Right cardiac atrium (tissue), 5 donors: ENCODE measurements around the gene CAMK4. TPM values are rescaled to one million over a fixed set of nuclear protein-coding genes. Genes with fewer than 3 reads are reported as not detected.

Experiments
- ATAC-seq, 2 donors: fragments of 200-7000 bp; cut with Tn5 transposase; one replicate each; pipeline versions ENCODE4 v1.8.0 to v1.9.1; 2020; ENCODE audit warnings: moderate library complexity in 2 of 2, mild to moderate bottlenecking in 1 of 2
- DNase-seq, 3 donors: peaks; one replicate each; pipeline ENCODE4 v3.0.0-alpha.2; 2020
- H3K27ac ChIP-seq: one replicate; pipeline ENCODE4 v1.5.1; 2013; ENCODE audit warnings: mild to moderate bottlenecking, low read length, control low read depth, moderate library complexity
- H3K27me3 ChIP-seq: one replicate; pipeline ENCODE4 v1.6.1; 2013; ENCODE audit not compliant: control insufficient read depth, insufficient read depth
- H3K4me1 ChIP-seq: one replicate; pipeline ENCODE4 v1.6.1; 2013; ENCODE audit warnings: low read length; ENCODE audit not compliant: control insufficient read depth, insufficient read depth
- H3K4me3 ChIP-seq: one replicate; pipeline ENCODE4 v1.5.1; 2013; ENCODE audit warnings: low read length, control low read depth
- H3K9me3 ChIP-seq: one replicate; pipeline ENCODE4 v1.6.1; 2013; ENCODE audit warnings: low read length; ENCODE audit not compliant: control insufficient read depth
- WGBS: extraction: QIAGEN DNeasy Blood & Tissue Kit; methylation state at CpG from one replicate; pipeline ENCODE4 v1.1.7; 2013; 5-methylcytosine and 5-hydroxymethylcytosine counted together
- intact Hi-C, 4 donors: fragments of 100-400 bp; cut with DNase I; formaldehyde crosslinking; loops; one replicate each; pipeline versions ENCODE4 v1.11.0 to v1.14.0; 2022 to 2023
- polyA plus RNA-seq: library from polyadenylated mRNA; stranded (reverse); fragments of 200-250 nt; gene quantifications from one replicate; pipeline ENCODE4 v1.2.3, GENCODE V29; 2013
- total RNA-seq, 4 donors: library from RNA; stranded (reverse); fragmentation: NEBNext Ultra II Directional; extraction: Animal tissue kit (Norgen Biotek cat#: 25700); gene quantifications; one replicate each; pipeline ENCODE4 v1.2.1, GENCODE V29; 2021
- donor health status: healthy with polysubstance abuse.
- donor health status: DM: no; HTN: yes; CAD: no.
- donor health status: DM: no; HTN: no; CAD: no.
- donor health status: DM: no; HTN: yes; CAD: no; lungs with severe emphysema.
- donor health status: DM: yes; HTN: yes; CAD: no.

CAMK4 gene
- total and polyA plus RNA-seq, 5 donors = 0.25 to 0.66 (median 0.60) TPM; not detected in 1

- H3K4me1 ChIP-seq = no peaks in the 10 kb centered on the region
- H3K27ac ChIP-seq = no peak overlapping the region
- intact Hi-C loops = no loop called here
- ATAC-seq (no peak), DNase-seq (no peak)
- H3K4me3 ChIP-seq = no peak overlapping the region
- H3K9me3 ChIP-seq = no peaks in the 10 kb centered on the region
- H3K27me3 ChIP-seq = no peaks in the 10 kb centered on the region
- WGBS = 85% methylated on average over 4 of the region's 4 CpGs
Measured at GRCh38 chr5:111229871-111230810, 6.0 kb downstream of the CAMK4 start.

- ATAC-seq (no peak), DNase-seq (no peak)
- H3K9me3 ChIP-seq = no peaks in the 10 kb centered on the region
- no peaks in the 10 kb centered on the region for H3K4me1 ChIP-seq
- H3K27me3 ChIP-seq = no peaks in the 10 kb centered on the region
- intact Hi-C loops = no loop called here
- WGBS = 96% methylated on average over 1 of the region's 1 CpG
- H3K4me3 ChIP-seq = no peak overlapping the region
- H3K27ac ChIP-seq = no peak overlapping the region
Measured at GRCh38 chr5:111231119-111231518, 6.9 kb downstream of the CAMK4 start.

- H3K4me1 ChIP-seq = no peaks in the 10 kb centered on the region
- H3K27ac ChIP-seq = no peak overlapping the region
- no peak overlapping the region for H3K4me3 ChIP-seq
- intact Hi-C loops = no loop called here
- no peaks in the 10 kb centered on the region for H3K27me3 ChIP-seq
- DNase-seq (no peak), ATAC-seq (no peak)
- 54% methylated on average over 1 of the region's 1 CpG for WGBS
- H3K9me3 ChIP-seq = no peaks in the 10 kb centered on the region
Measured at GRCh38 chr5:111232311-111233051, 8.3 kb downstream of the CAMK4 start.

GRCh38 chr5:111233052-111233374 lies 8.8 kb downstream of the CAMK4 start:
- DNase-seq (no peak), ATAC-seq (no peak)
- no peak overlapping the region for H3K4me3 ChIP-seq
- 65% methylated on average over 2 of the region's 2 CpGs for WGBS
- no peaks in the 10 kb centered on the region for H3K4me1 ChIP-seq
- no peaks in the 10 kb centered on the region for H3K9me3 ChIP-seq
- no peaks in the 10 kb centered on the region for H3K27me3 ChIP-seq
- intact Hi-C loops = no loop called here
- H3K27ac ChIP-seq = no peak overlapping the region

- Histone ChIP-seq H3K27me3 (no peaks in the 10 kb centered on the region), H3K4me1 (no peaks in the 10 kb centered on the region), H3K27ac (no peak overlapping the region), H3K4me3 (no peak overlapping the region), H3K9me3 (no peaks in the 10 kb centered on the region)
- DNase-seq (no peak), ATAC-seq (no peak)
- intact Hi-C loops = no loop called here
- 71% methylated on average over 2 of the region's 2 CpGs for WGBS
Measured at GRCh38 chr5:111234125-111234524, 9.9 kb downstream of the CAMK4 start.

GRCh38 chr5:111235635-111236034 lies 11.5 kb downstream of the CAMK4 start:
- intact Hi-C loops = no loop called here
- H3K4me3 ChIP-seq = no peak overlapping the region
- H3K4me1 ChIP-seq = no peaks in the 10 kb centered on the region
- H3K9me3 ChIP-seq = no peaks in the 10 kb centered on the region
- H3K27me3 ChIP-seq = no peaks in the 10 kb centered on the region
- H3K27ac ChIP-seq = no peak overlapping the region
- 88% methylated on average over 5 of the region's 5 CpGs for WGBS
- DNase-seq = no peak
- no peak for ATAC-seq

GRCh38 chr5:111236348-111236747 lies 12.2 kb downstream of the CAMK4 start:
- no peak overlapping the region for H3K27ac ChIP-seq
- H3K27me3 ChIP-seq = no peaks in the 10 kb centered on the region
- intact Hi-C loops = no loop called here
- H3K4me3 ChIP-seq = no peak overlapping the region
- H3K4me1 ChIP-seq = no peaks in the 10 kb centered on the region
- H3K9me3 ChIP-seq = no peaks in the 10 kb centered on the region
- ATAC-seq = no peak
- no peak for DNase-seq
- 79% methylated on average over 2 of the region's 2 CpGs for WGBS

- Histone ChIP-seq H3K9me3 (no peaks in the 10 kb centered on the region), H3K27ac (no peak overlapping the region), H3K27me3 (no peaks in the 10 kb centered on the region), H3K4me3 (no peak overlapping the region), H3K4me1 (no peaks in the 10 kb centered on the region)
- DNase-seq (no peak), ATAC-seq (no peak)
- 90% methylated on average over 4 of the region's 4 CpGs for WGBS
- intact Hi-C loops = no loop called here
Measured at GRCh38 chr5:111236995-111237394, 12.8 kb downstream of the CAMK4 start.

- H3K27me3 ChIP-seq = no peaks in the 10 kb centered on the region
- no peak overlapping the region for H3K27ac ChIP-seq
- intact Hi-C loops = no loop called here
- ATAC-seq (no peak), DNase-seq (no peak)
- H3K4me1 ChIP-seq = no peaks in the 10 kb centered on the region
- H3K4me3 ChIP-seq = no peak overlapping the region
- no peaks in the 10 kb centered on the region for H3K9me3 ChIP-seq
Measured at GRCh38 chr5:111237470-111237869, 13.3 kb downstream of the CAMK4 start.

- 86% methylated on average over 10 of the region's 10 CpGs for WGBS
- intact Hi-C loops = no loop called here
Measured at GRCh38 chr5:111238431-111239225, 14.4 kb downstream of the CAMK4 start.

GRCh38 chr5:111241696-111242095 lies 17.5 kb downstream of the CAMK4 start:
- intact Hi-C loops = no loop called here
- no peak for DNase-seq
- no peak overlapping the region for H3K4me3 ChIP-seq
- 93% methylated on average over 3 of the region's 3 CpGs for WGBS
- H3K27me3 ChIP-seq = no peaks in the 10 kb centered on the region
- H3K4me1 ChIP-seq = no peaks in the 10 kb centered on the region
- H3K9me3 ChIP-seq = no peaks in the 10 kb centered on the region
- ATAC-seq = no peak
- H3K27ac ChIP-seq = no peak overlapping the region

More at GRCh38 chr5:111238431-111239225, 14.4 kb downstream of the CAMK4 start:
- no peak overlapping the region for H3K27ac ChIP-seq
- ATAC-seq (no peak), DNase-seq (no peak)
- H3K4me1 ChIP-seq = no peaks in the 10 kb centered on the region
- H3K27me3 ChIP-seq = no peaks in the 10 kb centered on the region
- no peak overlapping the region for H3K4me3 ChIP-seq
- H3K9me3 ChIP-seq = no peaks in the 10 kb centered on the region
